Sigmoid colon (tissue), 4 donors: ENCODE measurements around the gene CROCC.

ENCODE experiments used
- EP300 ChIP-seq, 4 donors: sonication (generic); formaldehyde crosslinking; IDR thresholded peaks; one replicate each; pipeline ENCODE4 v1.6.1; 2017; ENCODE audit warnings: antibody characterized with exemption in 4 of 4
- POLR2A ChIP-seq, 2 donors: fragments of 450-650 bp; IDR thresholded peaks; one replicate each; pipeline ENCODE4 v1.6.1; 2016; ENCODE audit warnings: antibody characterized with exemption in 2 of 2, mild to moderate bottlenecking in 2 of 2, moderate library complexity in 2 of 2
- POLR2AphosphoS5 ChIP-seq, 4 donors: sonication (generic); formaldehyde crosslinking; IDR thresholded peaks; one replicate each; pipeline ENCODE4 v1.6.1; 2017; ENCODE audit warnings: antibody characterized with exemption in 4 of 4
- TF ChIP-seq, protein P1 (sequence below), 4 experiments: fragments of 450-650 bp in 3 of 4; fragments of 200-600 bp in 1 of 4; IDR thresholded peaks; one replicate each; pipeline ENCODE4 v1.5.1; 2016 to 2019; ENCODE audit warnings: antibody characterized with exemption in 4 of 4, mild to moderate bottlenecking in 3 of 4, moderate library complexity in 2 of 4

DNA sequence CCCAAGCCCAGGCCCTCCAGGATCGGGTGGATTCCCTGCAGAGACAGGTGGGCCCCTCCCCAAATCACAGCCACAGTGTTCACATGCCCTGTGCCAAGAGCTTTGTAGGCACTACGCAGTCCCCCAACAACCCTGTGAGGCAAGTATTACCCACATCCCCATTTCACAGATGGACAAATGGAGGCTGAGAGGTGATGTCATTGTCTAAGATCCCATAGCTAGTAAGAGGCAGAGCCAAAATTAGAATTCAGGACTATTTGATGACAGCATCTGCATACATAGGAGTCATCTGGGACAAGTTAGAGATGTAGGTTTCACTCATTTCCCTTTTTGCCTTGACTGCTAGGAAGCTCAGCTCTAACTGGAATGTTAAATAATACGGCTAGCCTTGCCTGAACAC, 46.6 kb downstream of the CROCC start:
- TF ChIP-seq, protein P1, sequence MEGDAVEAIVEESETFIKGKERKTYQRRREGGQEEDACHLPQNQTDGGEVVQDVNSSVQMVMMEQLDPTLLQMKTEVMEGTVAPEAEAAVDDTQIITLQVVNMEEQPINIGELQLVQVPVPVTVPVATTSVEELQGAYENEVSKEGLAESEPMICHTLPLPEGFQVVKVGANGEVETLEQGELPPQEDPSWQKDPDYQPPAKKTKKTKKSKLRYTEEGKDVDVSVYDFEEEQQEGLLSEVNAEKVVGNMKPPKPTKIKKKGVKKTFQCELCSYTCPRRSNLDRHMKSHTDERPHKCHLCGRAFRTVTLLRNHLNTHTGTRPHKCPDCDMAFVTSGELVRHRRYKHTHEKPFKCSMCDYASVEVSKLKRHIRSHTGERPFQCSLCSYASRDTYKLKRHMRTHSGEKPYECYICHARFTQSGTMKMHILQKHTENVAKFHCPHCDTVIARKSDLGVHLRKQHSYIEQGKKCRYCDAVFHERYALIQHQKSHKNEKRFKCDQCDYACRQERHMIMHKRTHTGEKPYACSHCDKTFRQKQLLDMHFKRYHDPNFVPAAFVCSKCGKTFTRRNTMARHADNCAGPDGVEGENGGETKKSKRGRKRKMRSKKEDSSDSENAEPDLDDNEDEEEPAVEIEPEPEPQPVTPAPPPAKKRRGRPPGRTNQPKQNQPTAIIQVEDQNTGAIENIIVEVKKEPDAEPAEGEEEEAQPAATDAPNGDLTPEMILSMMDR (IDR thresholded peaks at IDR 0.05) = no peak
- TF ChIP-seq EP300 (IDR thresholded peaks at IDR 0.05) (no peak), POLR2AphosphoS5 (IDR thresholded peaks at IDR 0.05) (no peak), POLR2A (IDR thresholded peaks at IDR 0.05) (no peak)
